GM10248 (cell line): ENCODE results near the gene COL16A1.

ENCODE experiments used
- CTCF ChIA-PET: fragments of 300-600 bp; sonication (Branson Sonifier 250); formaldehyde crosslinking; extraction: SDS; loops from one replicate; lab custom pipeline; 2021; ENCODE audit warnings: antibody characterized with exemption; lab: Yijun Ruan, JAX
- POLR2A ChIA-PET: fragments of 350-650 bp; sonication (Branson Sonifier 250); formaldehyde crosslinking; extraction: SDS; loops from one replicate; lab custom pipeline; 2020; ENCODE audit warnings: antibody characterized with exemption; lab: Yijun Ruan, JAX
- DNase-seq: peaks from one replicate; pipeline ENCODE4 v3.0.0; 2012; ENCODE audit errors: extremely low spot score
- TF ChIP-seq, protein P1 (sequence below): IDR thresholded peaks from 2 replicates; pipeline ENCODE4 v1.5.1; 2012; ENCODE audit warnings: mild to moderate bottlenecking, low read depth; ENCODE audit errors: extremely low read depth, missing control alignments, control extremely low read depth

Gene COL16A1

DNA sequence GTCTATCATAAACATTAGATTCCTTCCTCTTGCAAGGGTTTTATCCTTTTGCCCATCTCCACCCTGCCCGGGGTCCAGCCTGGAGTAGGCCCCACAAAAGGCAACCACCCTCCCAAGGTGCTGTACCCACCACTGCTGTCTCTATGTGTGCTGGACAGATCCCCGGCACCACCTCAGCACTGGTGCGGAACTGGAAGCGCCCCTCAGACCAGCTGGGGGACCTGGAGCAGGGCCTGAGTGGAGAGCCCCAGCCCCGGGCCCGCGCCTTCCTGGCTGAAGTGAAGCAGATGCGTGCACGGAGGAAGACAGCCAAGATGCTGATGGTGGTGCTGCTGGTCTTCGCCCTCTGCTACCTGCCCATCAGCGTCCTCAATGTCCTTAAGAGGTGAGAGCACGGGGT is 80.5 kb downstream of the COL16A1 start:
- no peak for DNase-seq
- TF ChIP-seq, protein P1, sequence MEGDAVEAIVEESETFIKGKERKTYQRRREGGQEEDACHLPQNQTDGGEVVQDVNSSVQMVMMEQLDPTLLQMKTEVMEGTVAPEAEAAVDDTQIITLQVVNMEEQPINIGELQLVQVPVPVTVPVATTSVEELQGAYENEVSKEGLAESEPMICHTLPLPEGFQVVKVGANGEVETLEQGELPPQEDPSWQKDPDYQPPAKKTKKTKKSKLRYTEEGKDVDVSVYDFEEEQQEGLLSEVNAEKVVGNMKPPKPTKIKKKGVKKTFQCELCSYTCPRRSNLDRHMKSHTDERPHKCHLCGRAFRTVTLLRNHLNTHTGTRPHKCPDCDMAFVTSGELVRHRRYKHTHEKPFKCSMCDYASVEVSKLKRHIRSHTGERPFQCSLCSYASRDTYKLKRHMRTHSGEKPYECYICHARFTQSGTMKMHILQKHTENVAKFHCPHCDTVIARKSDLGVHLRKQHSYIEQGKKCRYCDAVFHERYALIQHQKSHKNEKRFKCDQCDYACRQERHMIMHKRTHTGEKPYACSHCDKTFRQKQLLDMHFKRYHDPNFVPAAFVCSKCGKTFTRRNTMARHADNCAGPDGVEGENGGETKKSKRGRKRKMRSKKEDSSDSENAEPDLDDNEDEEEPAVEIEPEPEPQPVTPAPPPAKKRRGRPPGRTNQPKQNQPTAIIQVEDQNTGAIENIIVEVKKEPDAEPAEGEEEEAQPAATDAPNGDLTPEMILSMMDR, result no peak
- POLR2A ChIA-PET, result no interaction called here
- CTCF ChIA-PET, result interaction anchor here (0.6 to 1.8 kb wide), 2 partner anchors 10 to 60 kb away, joined by 3 to 5 read pairs; no protein-coding TSS in a partner anchor

DNA sequence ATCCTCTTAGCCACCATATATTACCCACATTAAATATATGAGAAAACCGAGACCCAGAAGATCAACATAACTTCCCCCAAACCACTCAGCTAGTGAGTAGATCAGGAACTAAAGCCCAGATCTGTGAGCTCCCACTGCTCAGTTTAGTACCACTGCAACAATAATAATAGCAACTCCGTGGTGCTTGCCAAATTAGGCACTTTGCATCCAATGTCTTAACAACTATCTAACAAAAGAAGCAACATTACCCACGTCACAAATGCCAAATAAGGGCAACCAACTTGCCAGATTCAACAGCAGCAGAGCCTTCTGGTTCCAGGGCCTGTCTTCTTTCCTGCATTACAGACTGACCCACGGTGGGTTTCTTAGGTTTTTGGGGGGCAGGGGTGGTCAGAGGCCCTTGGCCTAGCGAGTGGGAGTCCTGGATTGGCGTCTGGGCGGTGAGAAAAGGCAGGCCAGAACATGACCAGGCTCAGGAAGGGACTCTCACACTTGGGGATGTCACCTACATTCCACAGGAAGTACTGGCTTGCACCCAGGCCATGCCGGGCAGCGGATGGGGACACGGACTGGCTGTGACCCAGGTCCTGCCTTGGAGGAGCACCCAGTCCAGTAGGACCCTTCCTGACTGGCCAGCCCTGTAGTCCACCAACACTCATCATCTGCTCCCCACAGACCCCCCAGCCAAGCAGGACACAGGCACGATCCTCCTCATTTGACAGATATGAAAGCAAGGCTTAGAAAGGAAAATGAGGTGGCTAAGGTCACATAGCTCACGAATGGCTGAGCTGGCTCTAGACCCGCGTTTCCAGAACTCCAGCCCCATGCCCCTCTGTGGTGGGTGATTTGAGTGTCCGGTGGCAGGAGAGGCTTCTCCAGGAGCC is 81.7 kb downstream of the COL16A1 start:
- TF ChIP-seq, protein P1, result no peak
- ChIA-PET CTCF (interaction anchor here (0.9 to 1.8 kb wide), 3 partner anchors 15 to 59 kb away, joined by 3 to 5 read pairs (median 3); no protein-coding TSS in a partner anchor), POLR2A (interaction anchor here (0.6 kb wide), 1 partner anchor 16 kb away, joined by 4 read pairs; no protein-coding TSS in a partner anchor)
- no peak for DNase-seq

GRCh38 chr1:31621498-31621820 is 82.4 kb downstream of the COL16A1 start:
- TF ChIP-seq, protein P1, result no peak
- CTCF ChIA-PET, result interaction anchor here (0.9 to 1.2 kb wide), 4 partner anchors 8 to 16 kb away, joined by 3 read pairs; no protein-coding TSS in a partner anchor
- no peak for DNase-seq
- POLR2A ChIA-PET, result no interaction called here

DNA sequence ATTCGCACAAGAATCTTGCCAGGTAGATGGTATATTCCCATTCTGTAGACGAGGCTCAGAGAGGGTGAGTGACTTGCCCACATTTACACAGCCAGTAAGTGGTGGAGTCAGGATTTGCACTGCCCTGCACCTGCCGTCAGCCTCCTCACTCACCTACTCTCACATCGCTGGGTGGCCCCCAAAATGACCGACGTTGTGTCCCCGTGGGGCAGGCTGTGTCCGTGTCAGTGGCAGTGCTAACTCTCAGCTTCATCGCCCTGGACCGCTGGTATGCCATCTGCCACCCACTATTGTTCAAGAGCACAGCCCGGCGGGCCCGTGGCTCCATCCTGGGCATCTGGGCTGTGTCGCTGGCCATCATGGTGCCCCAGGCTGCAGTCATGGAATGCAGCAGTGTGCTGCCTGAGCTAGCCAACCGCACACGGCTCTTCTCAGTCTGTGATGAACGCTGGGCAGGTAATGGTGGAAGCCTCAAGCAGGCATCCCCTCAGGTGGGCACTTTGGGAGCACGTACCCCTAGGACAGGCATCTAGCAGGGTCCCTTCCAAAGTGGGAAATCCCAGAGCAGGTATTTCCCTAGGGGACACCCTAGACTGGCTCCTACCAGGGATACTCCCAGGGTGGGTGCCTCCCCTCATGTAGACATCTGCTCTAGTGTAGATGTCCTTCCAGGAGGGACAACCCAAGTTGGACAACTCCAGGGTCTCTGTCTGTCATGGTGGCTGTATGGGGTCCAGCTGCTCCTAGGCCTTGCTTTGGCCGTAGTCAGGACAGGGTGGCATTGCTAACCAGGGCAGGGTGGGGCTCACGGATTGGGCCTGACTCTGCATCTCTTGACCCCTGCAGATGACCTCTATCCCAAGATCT is 83.0 kb downstream of the COL16A1 start:
- POLR2A ChIA-PET, result no interaction called here
- CTCF ChIA-PET, result interaction anchor here (1.0 to 1.2 kb wide), 4 partner anchors 9 to 16 kb away, joined by 3 to 4 read pairs (median 3); no protein-coding TSS in a partner anchor
- DNase-seq, result no peak
- TF ChIP-seq, protein P1, result no peak

DNA sequence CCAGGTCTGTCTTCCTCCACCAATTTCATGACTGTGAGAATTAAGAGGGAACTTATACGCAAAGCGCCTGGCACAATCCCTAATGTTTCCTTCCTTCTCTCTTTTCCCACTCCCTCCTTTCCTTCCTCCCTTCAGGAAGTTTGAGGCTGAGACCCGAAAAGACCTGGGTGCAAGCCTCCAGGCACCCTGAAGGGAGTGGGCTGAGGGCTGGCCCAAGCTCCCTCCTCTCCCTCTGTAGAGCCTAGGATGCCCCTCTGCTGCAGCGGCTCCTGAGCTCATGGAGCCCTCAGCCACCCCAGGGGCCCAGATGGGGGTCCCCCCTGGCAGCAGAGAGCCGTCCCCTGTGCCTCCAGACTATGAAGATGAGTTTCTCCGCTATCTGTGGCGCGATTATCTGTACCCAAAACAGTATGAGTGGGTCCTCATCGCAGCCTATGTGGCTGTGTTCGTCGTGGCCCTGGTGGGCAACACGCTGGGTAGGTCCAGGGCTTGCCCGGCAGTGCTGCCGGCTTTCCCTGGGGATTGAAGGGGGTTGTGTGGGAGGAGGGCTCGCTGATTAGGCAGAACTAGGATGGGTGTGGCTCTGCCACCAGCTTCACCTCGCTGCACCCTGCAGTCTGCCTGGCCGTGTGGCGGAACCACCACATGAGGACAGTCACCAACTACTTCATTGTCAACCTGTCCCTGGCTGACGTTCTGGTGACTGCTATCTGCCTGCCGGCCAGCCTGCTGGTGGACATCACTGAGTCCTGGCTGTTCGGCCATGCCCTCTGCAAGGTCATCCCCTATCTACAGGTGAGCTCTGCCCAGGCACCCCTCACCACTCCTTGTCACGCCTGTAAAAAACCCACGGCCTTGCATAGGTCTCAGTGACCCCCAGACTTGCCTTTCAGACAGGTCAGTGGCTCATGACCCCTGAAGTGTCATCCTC is 84.6 kb downstream of the COL16A1 start:
- TF ChIP-seq, protein P1, result no peak
- no peak for DNase-seq
- ChIA-PET POLR2A (no interaction called here), CTCF (interaction anchor here (0.9 to 4.2 kb wide), 25 partner anchors 10 to 224 kb away, joined by 3 to 52 read pairs (median 4); partner anchors contain the start of gene PEF1)
